ENCODE measurements around the gene CIDEB.

The CIDEB gene

GRCh38 chr14:24277071-24277470, 30.7 kb downstream of the CIDEB start:
- TF ChIP-seq REST (IDR thresholded peaks at IDR 0.05; ENCODE audit: insufficient read depth in 1 of 2, low read depth in 2 of 2, low read length in 2 of 2) (no peak), POLR2AphosphoS5 (IDR thresholded peaks at IDR 0.05; ENCODE audit: low read depth, low read length) (no peak), SIN3A (IDR thresholded peaks at IDR 0.05; ENCODE audit: borderline replicate concordance, insufficient read depth, low read length) (no peak), TAF1 (IDR thresholded peaks at IDR 0.05; ENCODE audit: borderline replicate concordance, insufficient read depth, low read length) (no peak), FOXP2 (optimal IDR thresholded peaks at IDR 0.05; ENCODE audit: borderline replicate concordance, extremely low read depth, extremely low read length, insufficient read depth) (no peak)

GRCh38 chr14:24274101-24274543, 33.7 kb downstream of the CIDEB start:
- TF ChIP-seq POLR2AphosphoS5 (IDR thresholded peaks at IDR 0.05; ENCODE audit: low read depth, low read length) (no peak), SIN3A (IDR thresholded peaks at IDR 0.05; ENCODE audit: borderline replicate concordance, insufficient read depth, low read length) (no peak), FOXP2 (optimal IDR thresholded peaks at IDR 0.05; ENCODE audit: borderline replicate concordance, extremely low read depth, extremely low read length, insufficient read depth) (no peak), REST (IDR thresholded peaks at IDR 0.05; ENCODE audit: insufficient read depth in 1 of 2, low read depth in 2 of 2, low read length in 2 of 2) (no peak), TAF1 (IDR thresholded peaks at IDR 0.05; ENCODE audit: borderline replicate concordance, insufficient read depth, low read length) (no peak)

- TF ChIP-seq POLR2AphosphoS5 (IDR thresholded peaks at IDR 0.05; ENCODE audit: low read depth, low read length) = no peak
- no peak for TF ChIP-seq SIN3A (IDR thresholded peaks at IDR 0.05; ENCODE audit: borderline replicate concordance, insufficient read depth, low read length)
- TF ChIP-seq TAF1 (IDR thresholded peaks at IDR 0.05; ENCODE audit: borderline replicate concordance, insufficient read depth, low read length) = no peak
- TF ChIP-seq FOXP2 (optimal IDR thresholded peaks at IDR 0.05; ENCODE audit: borderline replicate concordance, extremely low read depth, extremely low read length, insufficient read depth) = no peak
- no peak for TF ChIP-seq REST (IDR thresholded peaks at IDR 0.05; ENCODE audit: insufficient read depth in 1 of 2, low read depth in 2 of 2, low read length in 2 of 2)
These were observed 34.3 kb downstream of the CIDEB start for GRCh38 chr14:24273422-24273998.

GRCh38 chr14:24272467-24272866, 35.3 kb downstream of the CIDEB start:
- no peak for TF ChIP-seq REST (IDR thresholded peaks at IDR 0.05; ENCODE audit: insufficient read depth in 1 of 2, low read depth in 2 of 2, low read length in 2 of 2)

GRCh38 chr14:24271834-24272263, 35.9 kb downstream of the CIDEB start:
- TF ChIP-seq TAF1 (IDR thresholded peaks at IDR 0.05; ENCODE audit: borderline replicate concordance, insufficient read depth, low read length) (no peak), POLR2AphosphoS5 (IDR thresholded peaks at IDR 0.05; ENCODE audit: low read depth, low read length) (no peak), FOXP2 (optimal IDR thresholded peaks at IDR 0.05; ENCODE audit: borderline replicate concordance, extremely low read depth, extremely low read length, insufficient read depth) (no peak), REST (IDR thresholded peaks at IDR 0.05; ENCODE audit: insufficient read depth in 1 of 2, low read depth in 2 of 2, low read length in 2 of 2) (no peak), SIN3A (IDR thresholded peaks at IDR 0.05; ENCODE audit: borderline replicate concordance, insufficient read depth, low read length) (no peak)

All from PFSK-1 (cell line).